Right forelimb (tissue), 1 donor: Measurements from ENCODE around the gene NELL1.

Source experiments
- DNase-seq: peaks from one replicate; pipeline ENCODE4 v3.0.0-alpha.2; 2018

Gene NELL1

GRCh38 chr11:21456186-21456585 lies 786.8 kb downstream of the NELL1 start:
- DNase-seq: no peak

GRCh38 chr11:21460082-21460481 lies 790.7 kb downstream of the NELL1 start:
- no peak for DNase-seq

DNA sequence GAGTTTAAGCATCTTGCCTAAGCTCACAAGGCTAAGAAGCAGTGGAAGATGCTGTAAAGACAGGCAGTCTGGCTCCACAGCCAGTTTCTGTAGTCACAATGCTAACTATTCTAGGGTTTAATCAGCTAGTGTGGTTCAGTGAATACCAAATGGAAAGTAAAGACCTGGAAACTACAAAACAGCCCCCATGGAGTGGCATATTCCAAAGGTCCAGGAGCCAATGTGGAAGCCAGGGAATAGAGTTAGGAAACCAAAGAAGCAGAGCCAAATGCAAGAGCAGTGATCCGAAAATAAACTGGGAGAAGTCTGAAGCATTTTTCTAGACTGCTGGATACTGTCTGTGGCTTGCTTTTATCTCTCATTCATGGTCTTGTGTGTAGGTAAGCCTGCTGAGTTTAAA lies 792.3 kb downstream of the NELL1 start:
- no peak for DNase-seq

GRCh38 chr11:21464601-21465193 lies 795.3 kb downstream of the NELL1 start:
- DNase-seq: no peak

DNA sequence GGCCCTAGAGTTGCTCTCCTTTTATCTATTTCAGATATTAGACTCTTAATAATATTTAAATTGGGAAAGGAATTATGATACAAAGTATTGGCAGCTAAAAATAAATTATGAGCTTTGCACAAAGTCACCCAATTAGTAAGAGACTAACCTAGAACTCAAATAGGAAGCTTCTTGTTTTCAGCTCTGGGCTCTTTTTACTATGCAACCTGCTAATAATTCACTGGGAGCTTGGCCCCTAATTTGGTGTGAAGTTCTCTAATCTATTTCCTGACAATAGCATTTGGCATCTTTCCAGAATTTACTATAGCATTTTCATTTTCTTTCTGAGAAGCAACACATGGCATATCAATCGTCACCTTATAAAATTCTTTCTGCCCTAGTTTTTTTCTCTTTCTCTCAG lies 795.8 kb downstream of the NELL1 start:
- DNase-seq: no peak

DNA sequence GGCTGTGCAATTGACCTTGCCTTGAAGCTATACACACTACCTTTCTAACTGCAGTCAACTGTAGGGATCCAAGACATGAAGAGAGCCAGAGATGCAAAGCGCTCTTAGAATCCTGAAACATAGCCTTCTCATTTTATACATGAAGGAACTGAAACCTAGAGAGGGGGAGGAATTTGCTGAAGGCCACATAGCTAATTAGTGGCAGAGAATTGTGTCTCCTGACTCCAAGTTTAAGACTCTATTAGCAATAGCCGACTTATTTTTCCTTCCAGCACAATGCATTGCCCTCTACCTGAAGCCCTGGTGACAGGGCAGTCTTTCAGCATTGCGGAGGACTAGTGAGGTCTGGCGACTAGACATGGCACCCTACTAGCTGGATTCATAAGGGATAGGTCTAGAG lies 796.5 kb downstream of the NELL1 start:
- no peak for DNase-seq

DNA sequence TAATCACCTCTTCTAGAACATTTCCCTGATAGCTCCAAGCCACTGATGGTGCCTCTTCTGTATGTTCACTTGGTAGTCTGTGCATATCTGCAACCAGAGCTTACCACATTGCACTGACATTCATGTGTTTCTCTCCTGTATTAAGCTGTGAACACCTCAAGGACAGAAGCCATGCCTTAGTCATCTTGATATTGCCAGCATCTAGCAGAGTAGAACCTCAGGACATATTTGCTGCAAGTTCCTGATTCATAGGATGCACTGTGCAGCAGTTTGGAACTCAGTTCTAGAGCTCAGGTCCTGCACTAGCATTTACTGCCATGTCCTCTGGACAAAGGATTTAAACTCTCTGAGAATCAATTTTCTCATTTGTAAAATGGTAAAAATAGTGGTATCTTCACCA lies 801.1 kb downstream of the NELL1 start:
- no peak for DNase-seq

DNA sequence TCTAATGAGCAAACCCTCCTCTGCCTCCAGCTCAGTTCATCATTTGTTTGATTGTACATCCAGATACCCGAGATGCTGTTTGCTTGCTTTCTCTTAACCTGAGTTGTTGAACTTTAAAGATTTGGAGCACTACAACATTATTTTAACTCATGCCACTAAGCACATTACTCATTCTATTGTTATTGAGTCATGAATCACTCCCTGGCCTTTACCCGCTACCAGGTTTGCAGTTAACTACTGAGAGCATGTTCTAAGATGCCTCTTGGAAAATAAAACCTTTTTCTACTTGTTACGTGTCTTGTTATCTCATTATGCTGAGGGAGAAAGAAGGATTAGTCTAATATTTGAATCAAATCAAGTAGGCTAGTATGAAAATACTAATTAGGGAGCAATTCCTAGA lies 802.9 kb downstream of the NELL1 start:
- no peak for DNase-seq

- no peak for DNase-seq
These were observed 805.1 kb downstream of the NELL1 start for GRCh38 chr11:21474529-21474928.

- no peak for DNase-seq
These were observed 805.9 kb downstream of the NELL1 start for GRCh38 chr11:21475276-21475675.

GRCh38 chr11:21476588-21476987 lies 807.2 kb downstream of the NELL1 start:
- no peak for DNase-seq

GRCh38 chr11:21480240-21480639 lies 810.9 kb downstream of the NELL1 start:
- DNase-seq: no peak

GRCh38 chr11:21481255-21481654 lies 811.9 kb downstream of the NELL1 start:
- DNase-seq: no peak

DNA sequence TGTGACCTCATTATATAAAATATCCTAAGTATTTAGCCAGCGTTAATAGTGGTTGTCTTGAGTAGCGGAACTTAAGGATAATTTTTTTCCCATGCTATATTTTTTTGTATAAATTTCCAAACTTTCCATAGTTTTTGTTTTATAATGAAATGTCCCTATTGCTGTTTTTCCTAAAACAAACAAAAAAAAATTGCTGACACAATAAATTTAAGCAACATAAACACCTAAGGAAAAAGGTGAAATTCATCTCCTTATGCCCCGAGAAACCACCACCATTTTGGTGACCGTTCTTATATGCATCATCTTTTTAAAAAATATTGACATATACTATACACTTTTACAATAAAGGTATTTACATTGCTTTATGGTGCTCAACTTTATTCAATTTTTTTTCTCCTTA lies 814.7 kb downstream of the NELL1 start:
- DNase-seq: no peak

GRCh38 chr11:21485006-21485405 lies 815.6 kb downstream of the NELL1 start:
- no peak for DNase-seq

DNA sequence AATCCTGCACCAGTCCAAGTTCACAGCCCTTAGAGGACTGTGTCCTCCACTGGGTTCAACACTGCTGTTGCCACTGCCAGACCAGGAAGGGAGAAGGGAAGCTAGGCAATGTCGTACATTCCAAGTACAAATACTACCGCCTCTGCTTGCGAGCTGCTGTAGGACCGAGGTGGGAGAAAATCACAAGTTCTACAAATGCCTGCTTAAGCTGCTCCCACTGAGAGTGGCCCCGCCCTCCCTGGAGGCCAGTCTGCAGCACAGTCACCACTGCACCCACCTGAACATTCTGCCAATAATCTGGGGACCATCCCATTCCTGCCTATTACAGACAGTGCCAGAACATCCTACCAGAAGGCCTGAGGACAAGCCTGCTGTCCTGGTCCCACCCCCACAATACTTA lies 816.0 kb downstream of the NELL1 start:
- no peak for DNase-seq

GRCh38 chr11:21489416-21490115 lies 820.2 kb downstream of the NELL1 start:
- DNase-seq: no peak

DNA sequence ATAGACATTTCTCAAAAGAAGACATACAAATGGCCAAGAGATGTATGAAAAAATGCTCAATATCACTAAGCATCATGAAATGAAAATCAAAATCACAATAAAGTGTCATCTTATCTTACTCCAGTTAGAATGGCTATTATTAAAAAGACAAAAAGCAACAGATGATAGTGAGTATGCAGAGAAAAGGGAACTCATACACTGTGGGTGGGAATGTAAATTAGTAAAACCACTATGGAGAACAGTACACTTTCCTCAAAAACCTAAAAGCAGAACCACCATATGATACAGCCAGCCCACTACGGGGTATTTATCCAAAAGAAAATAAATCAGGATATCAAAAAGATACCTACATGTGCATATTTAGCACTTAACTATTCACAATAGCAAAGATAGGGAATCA lies 823.5 kb downstream of the NELL1 start:
- DNase-seq: no peak

GRCh38 chr11:21494946-21495345 lies 825.6 kb downstream of the NELL1 start:
- DNase-seq: no peak

- no peak for DNase-seq
These were observed 826.5 kb downstream of the NELL1 start for GRCh38 chr11:21495879-21496278.

- DNase-seq: no peak
These were observed 831.9 kb downstream of the NELL1 start for GRCh38 chr11:21501245-21501644.

GRCh38 chr11:21505070-21505469 lies 835.7 kb downstream of the NELL1 start:
- DNase-seq: no peak

DNA sequence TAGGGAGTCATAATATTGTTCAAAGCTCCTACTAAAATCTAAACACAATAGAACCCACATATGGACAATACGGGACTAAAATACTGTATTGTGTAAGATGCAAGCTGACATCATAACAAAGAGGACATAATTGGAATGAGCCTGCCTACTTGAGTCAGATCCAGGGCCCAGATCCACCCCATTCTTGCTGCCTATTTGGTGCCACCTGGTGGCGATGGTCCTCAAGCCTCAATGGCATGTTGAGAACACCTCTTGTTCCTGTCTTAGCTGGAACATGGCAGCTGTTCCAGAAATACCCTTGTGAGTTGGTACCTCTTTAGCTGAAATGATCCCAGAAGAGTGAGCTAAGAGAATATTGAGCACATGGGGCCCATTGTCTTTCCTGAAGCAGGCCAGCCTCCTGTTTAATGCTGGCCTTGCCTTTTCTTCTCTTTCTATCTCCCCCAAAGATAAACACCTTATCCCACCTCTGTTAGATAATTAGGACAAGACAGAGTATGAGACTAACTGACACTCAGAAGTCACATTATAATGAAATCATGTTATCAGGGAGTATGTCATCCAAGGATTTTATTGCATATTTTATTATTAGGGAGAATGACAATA lies 842.6 kb downstream of the NELL1 start:
- no peak for DNase-seq

- no peak for DNase-seq
These were observed 844.9 kb downstream of the NELL1 start for GRCh38 chr11:21514316-21514715.

DNA sequence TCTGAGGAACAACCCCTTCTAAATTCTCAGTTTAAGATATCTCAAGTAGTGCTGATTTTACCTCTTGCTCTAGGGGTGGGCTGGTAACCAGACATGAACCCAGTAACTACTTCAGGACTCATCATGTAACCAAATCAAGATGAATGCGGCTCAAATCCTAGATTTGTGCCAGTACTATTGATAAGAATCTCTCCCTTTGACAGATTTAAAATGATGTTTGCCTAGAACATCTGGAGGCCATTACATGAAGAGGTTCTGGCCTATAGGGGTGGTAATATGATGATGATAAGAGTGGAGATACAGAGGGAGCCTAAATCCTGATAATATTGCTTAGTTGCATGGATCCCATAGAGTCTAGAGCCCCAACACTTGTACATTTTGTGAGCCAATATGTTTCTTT lies 850.9 kb downstream of the NELL1 start:
- no peak for DNase-seq
